ENCODE results near the gene SLC1A3.

The SLC1A3 gene

GRCh38 chr5:36630201-36631145 lies 24.1 kb downstream of the SLC1A3 start:
- no peak overlapping the region for H3K4me3 ChIP-seq (ENCODE audit: low read length)
- no peak for TF ChIP-seq CTCF (conservative IDR thresholded peaks at IDR 0.05; ENCODE audit: low read depth, low read length)
- no peak for DNase-seq (ENCODE audit: low read depth)

- DNase-seq (ENCODE audit: low read depth): no peak
- no peak for TF ChIP-seq CTCF (conservative IDR thresholded peaks at IDR 0.05; ENCODE audit: low read depth, low read length)
- H3K4me3 ChIP-seq (ENCODE audit: low read length): no peak overlapping the region
Observed at GRCh38 chr5:36631154-36631553, 24.7 kb downstream of the SLC1A3 start.

DNA sequence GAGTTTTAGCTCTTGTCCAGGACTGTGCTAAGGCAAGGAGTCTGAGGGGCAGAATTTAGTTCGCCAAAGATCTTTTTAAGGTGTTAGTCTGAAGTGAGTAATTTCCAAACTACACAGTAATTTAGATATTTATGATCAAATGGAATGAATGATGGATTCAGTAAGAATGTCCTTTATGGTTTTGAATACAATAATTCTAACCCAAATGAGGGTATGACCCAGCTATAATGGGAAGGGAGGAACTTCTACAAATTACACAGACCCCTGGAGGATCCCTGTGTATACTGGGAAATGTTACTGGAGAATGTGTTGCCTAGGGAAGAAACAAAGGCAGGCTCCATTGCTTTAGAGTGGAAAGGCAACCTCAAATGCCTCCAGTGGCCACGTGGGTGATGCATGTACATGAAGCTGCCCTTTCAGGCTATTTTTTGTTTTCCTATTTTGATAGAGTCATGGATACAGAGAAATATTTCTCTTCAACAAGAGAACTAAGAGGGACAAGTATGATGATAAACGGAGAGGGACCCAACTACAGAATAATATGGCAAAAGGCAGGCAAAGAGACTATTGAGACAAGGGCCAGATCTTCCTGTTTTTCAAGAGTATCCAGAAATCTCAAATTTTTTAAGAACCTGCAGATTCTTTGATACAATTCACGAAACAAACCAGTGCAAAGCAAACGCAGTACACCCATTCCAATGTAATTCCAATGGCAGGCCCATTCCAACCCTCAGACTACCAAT lies 25.4 kb downstream of the SLC1A3 start:
- TF ChIP-seq CTCF (conservative IDR thresholded peaks at IDR 0.05; ENCODE audit: low read depth, low read length): no peak
- no peak for DNase-seq (ENCODE audit: low read depth)

DNA sequence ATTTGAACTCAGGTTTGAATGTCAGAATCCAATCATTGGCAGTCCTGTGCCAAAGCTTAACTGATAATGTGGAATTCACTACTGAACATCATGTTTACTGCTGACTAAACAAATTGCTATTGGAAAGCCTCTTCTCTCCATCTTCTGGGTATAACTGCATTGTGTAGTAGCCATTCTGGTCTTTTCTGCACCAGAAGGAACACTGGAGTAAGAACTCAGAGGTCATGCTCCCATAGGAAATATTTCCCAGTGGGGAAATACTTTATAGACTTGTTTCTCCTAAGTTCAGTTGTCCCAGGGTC lies 25.9 kb downstream of the SLC1A3 start:
- no peak overlapping the region for H3K4me3 ChIP-seq (ENCODE audit: low read length)
- no peak for TF ChIP-seq CTCF (conservative IDR thresholded peaks at IDR 0.05; ENCODE audit: low read depth, low read length)
- DNase-seq (ENCODE audit: low read depth): no peak

More for the DNA sequence above, 25.4 kb downstream of the SLC1A3 start:
- H3K4me3 ChIP-seq (ENCODE audit: low read length): no peak overlapping the region

DNA sequence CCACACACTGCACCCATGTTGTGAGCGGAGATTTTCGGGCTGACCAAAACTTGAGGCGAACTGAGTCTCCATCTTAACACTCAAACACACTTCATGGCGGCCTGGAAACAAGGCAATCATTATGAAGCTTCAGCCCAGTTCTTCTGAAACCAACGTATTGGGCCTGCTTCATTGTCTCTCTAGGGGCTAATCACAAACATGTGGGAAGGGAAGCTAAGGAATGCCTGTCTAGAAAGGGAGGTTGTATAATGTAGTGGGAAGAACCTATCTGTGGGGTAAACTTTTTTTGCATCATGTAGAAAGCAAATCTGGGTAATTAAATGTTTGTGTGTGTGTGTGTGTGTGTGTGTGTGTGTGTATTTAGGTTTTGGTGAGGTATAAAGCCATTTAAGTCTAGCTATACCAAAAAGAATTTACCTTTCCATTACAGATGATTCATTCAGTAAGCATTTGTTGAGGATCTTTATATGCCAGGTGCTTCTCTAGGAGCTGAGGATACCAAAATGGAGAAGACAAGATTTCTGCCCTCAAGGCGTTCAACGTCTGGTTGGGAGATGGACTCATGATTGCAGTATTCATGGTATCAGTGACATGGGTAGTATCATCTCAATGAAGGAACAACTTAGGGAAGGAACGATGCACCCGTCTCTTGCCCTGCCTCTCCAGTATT lies 29.4 kb downstream of the SLC1A3 start:
- TF ChIP-seq CTCF (conservative IDR thresholded peaks at IDR 0.05; ENCODE audit: low read depth, low read length): no peak
- no peak for DNase-seq (ENCODE audit: low read depth)
- H3K4me3 ChIP-seq (ENCODE audit: low read length): no peak overlapping the region

DNA sequence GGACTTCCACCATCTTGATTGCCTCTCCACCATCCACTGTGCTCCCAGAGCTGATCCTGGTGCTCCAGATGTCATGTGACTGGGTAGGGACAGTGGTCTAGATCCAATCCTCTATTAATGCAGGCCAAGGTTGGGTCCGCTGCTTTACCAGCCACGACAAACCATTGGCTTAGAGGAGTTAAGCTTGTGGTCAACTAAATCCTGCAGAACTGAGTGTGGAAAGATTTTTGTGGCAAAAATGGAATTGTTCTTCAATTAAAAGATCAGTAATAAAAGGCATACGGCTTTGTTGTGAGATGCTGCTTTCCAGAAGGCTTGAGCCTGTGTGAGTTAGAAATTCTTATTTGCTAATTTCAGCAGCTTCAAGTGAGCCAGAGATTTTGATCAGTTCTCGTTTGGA lies 30.7 kb downstream of the SLC1A3 start:
- no peak overlapping the region for H3K4me3 ChIP-seq (ENCODE audit: low read length)
- no peak for TF ChIP-seq CTCF (conservative IDR thresholded peaks at IDR 0.05; ENCODE audit: low read depth, low read length)
- DNase-seq (ENCODE audit: low read depth): no peak
